Choroid plexus epithelial cell (primary cell): Measurements from ENCODE around the gene HOXD9.

Experiments
- DNase-seq: peaks from one replicate; pipeline ENCODE4 v3.0.0-alpha.2; 2010; ENCODE audit warnings: low read depth
- H3K4me3 ChIP-seq: 2 replicates; pipeline ENCODE4 v1.5.1; 2011; ENCODE audit warnings: low read depth, mild to moderate bottlenecking, control low read depth, low read length, moderate library complexity
- CTCF ChIP-seq: conservative IDR thresholded peaks from 2 replicates; pipeline ENCODE4 v1.5.1; 2011; ENCODE audit warnings: low read depth, mild to moderate bottlenecking, control low read depth, inconsistent platforms, low read length, moderate library complexity

The HOXD9 gene

GRCh38 chr2:176156301-176156806, 33.8 kb downstream of the HOXD9 start:
- DNase-seq: no peak
- no peak for TF ChIP-seq CTCF
- no peak overlapping the region for H3K4me3 ChIP-seq

- no peak for TF ChIP-seq CTCF
- DNase-seq: no peak
- H3K4me3 ChIP-seq: no peak within 1 kb of the TSS
Measured at GRCh38 chr2:176156807-176157498, 34.4 kb downstream of the HOXD9 start, which contains the start of gene HOXD3. Gene HOXD3 (plus strand): TSS chr2:176157307. CDS start chr2:176169115, 11,808 bp downstream.

GRCh38 chr2:176157499-176158185, 35.1 kb downstream of the HOXD9 start:
- H3K4me3 ChIP-seq: no peak overlapping the region
- TF ChIP-seq CTCF: no peak
- no peak for DNase-seq

- no peak for DNase-seq
- no peak overlapping the region for H3K4me3 ChIP-seq
- no peak for TF ChIP-seq CTCF
Measured at GRCh38 chr2:176158186-176158591, 35.7 kb downstream of the HOXD9 start.

GRCh38 chr2:176158855-176159662, 36.5 kb downstream of the HOXD9 start:
- DNase-seq: no peak
- H3K4me3 ChIP-seq: no peak overlapping the region
- TF ChIP-seq CTCF: no peak

GRCh38 chr2:176159663-176160250, 37.2 kb downstream of the HOXD9 start:
- no peak for TF ChIP-seq CTCF
- H3K4me3 ChIP-seq: no peak overlapping the region
- no peak for DNase-seq
